PC-9 (cell line): ENCODE results near the gene DECR2. TPM values are rescaled to one million over a fixed set of nuclear protein-coding genes. Genes with fewer than 3 reads are reported as not detected.
"Not testable (repeated sequence)": the region's sequence is repeated elsewhere in the genome, so short reads cannot be mapped to it uniquely, and the experiment has no call there.

Source experiments
- BruUV-seq: library from RNA; stranded (reverse); fragments of 400-500 nt; replicated peaks from 2 replicates; lab custom pipeline; 2021; lab: Mats Ljungman, UMichigan
- CTCF ChIA-PET: fragments of 300-600 bp; sonication (Branson Sonifier 250); formaldehyde crosslinking; loops from one replicate; lab custom pipeline; 2022; ENCODE audit warnings: antibody characterized with exemption; lab: Charles Lee
- POLR2A ChIA-PET: fragments of 300-600 bp; sonication (Branson Sonifier 250); formaldehyde crosslinking; loops from one replicate; lab custom pipeline; 2022; ENCODE audit warnings: antibody characterized with exemption; ENCODE audit not compliant: unreplicated experiment; lab: Charles Lee
- DNase-seq, 2 experiments: peaks; one replicate each; pipeline versions ENCODE4 v3.0.0 to v3.0.0-alpha.2; 2015 to 2022; ENCODE audit warnings: mixed read lengths in 1 of 2
- H2AFZ ChIP-seq: fragments of 200-600 bp; sonication (generic); 2 replicates; pipeline ENCODE4 v1.8.1; 2017; ENCODE audit warnings: antibody characterized with exemption
- H3F3A ChIP-seq: fragments of 200-600 bp; sonication (generic); 2 replicates; pipeline ENCODE4 v1.8.1; 2017; ENCODE audit warnings: antibody characterized with exemption, mild to moderate bottlenecking, low read depth; ENCODE audit not compliant: insufficient read depth
- H3K27ac ChIP-seq: fragments of 200-600 bp; sonication (generic); 2 replicates; pipeline ENCODE4 v1.6.1; 2016; ENCODE audit warnings: mixed run types
- H3K27me3 ChIP-seq: fragments of 200-600 bp; sonication (generic); 2 replicates; pipeline ENCODE4 v1.6.1; 2016; ENCODE audit warnings: low read depth, mixed run types; ENCODE audit not compliant: insufficient read depth
- H3K36me3 ChIP-seq: fragments of 200-600 bp; sonication (generic); 2 replicates; pipeline ENCODE4 v1.6.1; 2016; ENCODE audit warnings: low read depth, mixed run types
- H3K4me1 ChIP-seq: fragments of 200-600 bp; sonication (generic); replicated peaks from 2 replicates; pipeline ENCODE4 v1.6.1; 2016; ENCODE audit warnings: mixed run types; ENCODE audit not compliant: insufficient read depth
- H3K4me2 ChIP-seq: fragments of 200-600 bp; sonication (generic); 2 replicates; pipeline ENCODE4 v1.6.1; 2017; ENCODE audit warnings: mixed run types
- H3K4me3 ChIP-seq: fragments of 200-600 bp; sonication (generic); 2 replicates; pipeline ENCODE4 v1.6.1; 2016; ENCODE audit warnings: mixed run types
- H3K79me2 ChIP-seq: fragments of 200-600 bp; sonication (generic); 2 replicates; pipeline ENCODE4 v1.6.1; 2017; ENCODE audit warnings: low read depth, mixed run types
- H3K9me2 ChIP-seq: fragments of 200-600 bp; sonication (generic); 2 replicates; pipeline ENCODE4 v1.8.1; 2017; ENCODE audit warnings: mild to moderate bottlenecking; ENCODE audit not compliant: insufficient read depth
- H3K9me3 ChIP-seq: fragments of 200-600 bp; sonication (generic); 2 replicates; pipeline ENCODE4 v1.8.1; 2016; ENCODE audit warnings: low read depth; ENCODE audit not compliant: insufficient read depth
- H4K20me1 ChIP-seq: fragments of 200-600 bp; sonication (generic); 2 replicates; pipeline ENCODE4 v1.8.1; 2017; ENCODE audit not compliant: insufficient read depth
- CTCF ChIP-seq: fragments of 200-600 bp; sonication (generic); conservative IDR thresholded peaks from 2 replicates; pipeline ENCODE4 v1.6.1; 2017; ENCODE audit warnings: mixed run types, antibody characterized with exemption, mild to moderate bottlenecking, moderate library complexity
- EZH2 ChIP-seq: fragments of 200-600 bp; sonication (generic); IDR thresholded peaks from 2 replicates; pipeline ENCODE4 v1.8.0; 2017; ENCODE audit warnings: antibody characterized with exemption, low read depth
- intact Hi-C: fragments of 100-400 bp; cut with micrococcal nuclease; formaldehyde crosslinking; loops from one replicate; pipeline ENCODE4 v1.10.0; 2022; ENCODE audit not compliant: unreplicated experiment
- total RNA-seq: library from RNA; stranded (reverse); gene quantifications from 2 replicates; pipeline ENCODE4 v1.2.3, GENCODE V29; 2021

Gene DECR2
- total RNA-seq, 1 experiment from 2014 or later, result 65.4 TPM

GRCh38 chr16:383326-384051, 18.2 kb upstream of the DECR2 start:
- TF ChIP-seq EZH2 (no peak), CTCF (no peak)
- Histone ChIP-seq H3K27ac (0 out of 2 replicates have a peak overlapping the region, but pooled peaks have one; percentile 16), H3K27me3 (no peaks in the 10 kb centered on the region), H3K4me3 (peak overlapping the region; percentile 67; the same call in 1 of the 2 replicates), H4K20me1 (no peaks in the 10 kb centered on the region), H3F3A (peaks cover 26% of the 10 kb centered on the region; the same call in 1 of the 2 replicates), H3K79me2 (no peaks in the 10 kb centered on the region), H2AFZ (no peak overlapping the region), H3K36me3 (no peaks in the 10 kb centered on the region), H3K4me2 (peak overlapping the region; percentile 81), H3K9me2 (no peaks in the 10 kb centered on the region), H3K9me3 (no peaks in the 10 kb centered on the region), H3K4me1 (no peaks in the 10 kb centered on the region)
- intact Hi-C loops, result loop anchor here (10.0 kb wide), 1 partner anchor 261 kb away; the partner anchor contains the start of genes MCRIP2 and WDR90
- DNase-seq, result peak; percentile 68 to 82
- BruUV-seq, result TSS peak; percentile 40
- CTCF ChIA-PET, result interaction anchor here (0.5 to 0.7 kb wide), 3 partner anchors 13 to 204 kb away, joined by 3 to 5 read pairs (median 5); partner anchors contain the start of gene MRPL28
- POLR2A ChIA-PET, result interaction anchor here (0.8 kb wide), 2 partner anchors 12 to 18 kb away, joined by 5 to 18 read pairs; partner anchors contain the start of gene DECR2

- no peak for DNase-seq
- H3K4me1 ChIP-seq, result no peaks in the 10 kb centered on the region
- H2AFZ ChIP-seq, result no peak overlapping the region
- H3K27ac ChIP-seq, result no peak overlapping the region
- POLR2A ChIA-PET, result interaction anchor here (0.6 kb wide), 1 partner anchor 15 kb away, joined by 4 read pairs; the partner anchor contains the start of gene DECR2
- no TSS peak for BruUV-seq
- CTCF ChIA-PET, result interaction anchor here (0.6 to 0.9 kb wide), 4 partner anchors 24 to 388 kb away, joined by 3 to 9 read pairs (median 5); no protein-coding TSS in a partner anchor
- H3K4me3 ChIP-seq, result no peak overlapping the region
- no peaks in the 10 kb centered on the region for H3K36me3 ChIP-seq
- peaks cover 21% of the 10 kb centered on the region; the same call in 1 of the 2 replicates for H3F3A ChIP-seq
- H3K9me2 ChIP-seq, result no peaks in the 10 kb centered on the region
- no peaks in the 10 kb centered on the region for H3K9me3 ChIP-seq
- H4K20me1 ChIP-seq, result no peaks in the 10 kb centered on the region
- intact Hi-C loops, result loop anchor here (10.0 kb wide), 1 partner anchor 258 kb away; the partner anchor contains the start of genes MCRIP2 and WDR90
- H3K4me2 ChIP-seq, result no peak overlapping the region
- no peak for TF ChIP-seq EZH2
- no peak for TF ChIP-seq CTCF
- H3K79me2 ChIP-seq, result no peaks in the 10 kb centered on the region
- no peaks in the 10 kb centered on the region for H3K27me3 ChIP-seq
Measured at GRCh38 chr16:386641-387156, 15.0 kb upstream of the DECR2 start.

GRCh38 chr16:387761-388666, 13.7 kb upstream of the DECR2 start:
- H3K4me3 ChIP-seq, BruUV-seq, H3K27ac ChIP-seq, DNase-seq, H4K20me1 ChIP-seq, POLR2A ChIA-PET, H3K27me3 ChIP-seq, H2AFZ ChIP-seq, H3K4me2 ChIP-seq, H3K36me3 ChIP-seq, H3K9me3 ChIP-seq, H3K9me2 ChIP-seq, H3K79me2 ChIP-seq, H3K4me1 ChIP-seq: not testable (repeated sequence)
- intact Hi-C loops, result loop anchor here (10.0 kb wide), 1 partner anchor 257 kb away; the partner anchor contains the start of genes MCRIP2 and WDR90
- H3F3A ChIP-seq, result peaks cover 25% of the 10 kb centered on the region; the same call in 1 of the 2 replicates
- CTCF ChIA-PET, result interaction anchor here (0.7 to 0.9 kb wide), 2 partner anchors 82 to 99 kb away, joined by 3 read pairs; no protein-coding TSS in a partner anchor
